ENCODE measurements around the gene SSTR4. TPM values are rescaled to one million over a fixed set of nuclear protein-coding genes. Genes with fewer than 3 reads are reported as not detected.
"Not testable (repeated sequence)": the region's sequence is repeated elsewhere in the genome, so short reads cannot be mapped to it uniquely, and the experiment has no call there.

SSTR4 gene
- polyA plus RNA-seq, 1 donor = not detected

- DNase-seq = no peak
Measured at GRCh38 chr20:23018941-23019340, 16.2 kb upstream of the SSTR4 start.

DNA sequence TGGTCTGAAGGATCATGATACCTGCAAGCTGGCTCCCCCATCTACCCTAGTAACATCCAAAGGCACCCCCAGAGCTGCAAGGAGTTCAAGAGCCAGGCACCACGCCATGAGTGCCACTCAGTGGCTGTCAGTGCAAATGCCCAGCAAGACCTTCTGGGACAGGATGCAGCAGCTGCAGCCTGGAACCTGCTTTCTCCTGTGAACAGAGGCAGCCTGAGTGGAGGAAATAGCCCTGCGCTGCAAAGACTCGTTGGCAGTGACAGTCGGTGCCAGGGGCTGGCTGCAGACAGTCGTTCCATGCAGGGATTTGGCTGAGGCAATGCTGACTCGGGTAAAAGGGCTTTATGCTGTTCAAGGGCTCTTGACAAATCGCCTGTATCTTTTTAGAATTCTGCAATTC, 15.7 kb upstream of the SSTR4 start:
- DNase-seq = no peak

DNA sequence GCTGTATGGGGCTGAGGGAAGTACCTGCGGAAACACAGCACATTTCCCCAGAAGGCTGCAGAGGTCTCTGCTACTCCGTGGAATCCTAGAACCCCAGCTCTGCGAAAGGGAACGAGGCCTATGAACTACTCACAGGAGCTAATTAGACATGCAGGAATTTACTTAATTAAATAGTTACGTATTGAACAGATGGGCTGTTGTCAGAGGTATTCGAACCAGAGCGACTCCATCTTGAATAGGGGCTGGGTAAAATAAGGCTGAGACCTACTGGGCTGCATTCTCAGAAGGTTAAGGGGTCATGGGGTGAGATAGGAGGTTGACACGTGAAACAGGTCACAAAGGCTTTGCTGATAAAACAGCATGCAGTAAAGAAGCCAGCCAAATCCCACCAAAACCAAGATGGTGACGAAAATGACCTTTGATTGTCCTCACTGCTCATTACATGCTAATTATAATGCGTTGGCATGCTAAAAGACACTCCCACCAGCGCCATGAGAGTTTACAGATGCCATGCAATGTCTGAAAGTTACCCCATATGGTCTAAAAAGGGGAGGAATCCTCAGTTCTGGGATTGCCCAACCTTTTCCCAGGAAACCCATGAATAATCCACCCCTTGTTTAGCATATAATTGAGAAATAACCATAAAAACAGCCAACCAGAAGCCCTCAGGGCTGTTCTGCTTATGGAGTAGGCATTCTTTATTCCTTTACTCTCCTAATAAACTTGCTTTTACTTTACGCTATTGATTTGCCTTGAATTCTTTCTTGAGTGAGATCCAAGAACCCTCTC, 14.7 kb upstream of the SSTR4 start:
- DNase-seq = no peak

DNA sequence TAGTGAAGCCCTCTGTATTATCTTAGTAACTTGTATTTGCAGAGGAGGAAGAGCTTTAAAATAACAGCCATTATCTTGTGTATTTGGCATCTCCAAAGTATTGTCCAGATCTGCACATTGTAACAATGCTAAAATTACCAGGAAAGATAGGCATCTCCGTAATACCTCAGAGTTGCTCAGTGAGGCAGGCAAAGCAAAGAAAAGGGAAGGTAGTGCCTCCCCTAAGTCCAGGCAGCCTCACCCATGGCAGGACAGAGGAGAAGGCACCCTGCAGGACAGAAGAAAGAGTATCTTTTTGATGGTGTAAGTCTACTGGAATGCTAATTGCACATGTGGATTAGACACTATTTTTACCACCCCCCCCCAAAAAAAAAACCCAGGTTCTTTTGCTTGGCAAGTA, 13.6 kb upstream of the SSTR4 start:
- DNase-seq = no peak

- no peak for DNase-seq
Measured at GRCh38 chr20:23021951-23022350, 13.2 kb upstream of the SSTR4 start.

- DNase-seq = no peak
Measured at GRCh38 chr20:23022849-23023248, 12.3 kb upstream of the SSTR4 start.

DNA sequence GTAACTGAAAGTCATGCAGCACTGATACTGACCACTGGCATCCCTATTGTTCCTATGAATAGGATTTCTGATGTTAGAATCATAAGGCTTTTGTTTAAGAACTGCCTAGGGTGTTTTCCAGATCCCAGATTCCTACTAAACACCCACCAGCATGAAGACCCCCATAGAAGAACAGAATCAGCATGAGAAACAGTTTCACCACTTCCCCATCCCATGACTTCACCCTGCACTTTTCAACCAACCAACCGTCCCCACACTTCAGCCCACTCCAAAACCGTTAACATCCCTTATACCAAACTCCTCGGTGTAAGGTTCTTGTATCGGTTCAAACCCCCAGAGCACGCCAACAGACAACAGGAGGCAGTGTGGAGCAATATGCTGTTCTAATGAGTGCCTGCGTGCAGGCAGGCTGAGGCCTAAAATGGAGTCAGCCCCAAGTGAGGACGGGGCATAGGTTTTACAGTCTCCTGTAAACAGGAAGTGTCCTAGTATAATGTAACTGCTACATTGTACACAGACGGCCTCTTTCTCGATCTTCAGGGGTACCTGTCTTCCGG, 11.4 kb upstream of the SSTR4 start:
- DNase-seq = no peak

DNA sequence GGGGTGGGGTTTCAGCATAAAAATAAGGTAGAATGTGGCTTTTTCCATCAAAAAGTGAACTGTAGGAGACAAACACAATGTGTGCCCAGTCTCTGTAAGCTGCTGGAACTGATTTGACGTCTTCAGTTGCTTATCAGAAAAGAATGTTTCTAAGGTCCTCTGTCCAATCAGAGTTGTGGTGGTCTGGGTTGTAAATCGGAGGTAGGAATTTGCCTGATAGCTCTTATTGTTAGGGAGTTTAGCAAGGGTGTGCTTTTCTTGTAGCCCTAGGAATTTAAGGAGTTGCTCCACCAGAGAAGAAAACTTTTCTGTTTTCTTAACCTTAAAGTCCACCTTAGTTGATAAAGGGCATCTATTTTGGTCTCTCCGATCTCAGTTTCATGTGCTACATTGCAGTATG, 10.4 kb upstream of the SSTR4 start:
- no peak for DNase-seq

- not testable (repeated sequence) for DNase-seq
Measured at GRCh38 chr20:23025503-23025902, 9.6 kb upstream of the SSTR4 start.

DNA sequence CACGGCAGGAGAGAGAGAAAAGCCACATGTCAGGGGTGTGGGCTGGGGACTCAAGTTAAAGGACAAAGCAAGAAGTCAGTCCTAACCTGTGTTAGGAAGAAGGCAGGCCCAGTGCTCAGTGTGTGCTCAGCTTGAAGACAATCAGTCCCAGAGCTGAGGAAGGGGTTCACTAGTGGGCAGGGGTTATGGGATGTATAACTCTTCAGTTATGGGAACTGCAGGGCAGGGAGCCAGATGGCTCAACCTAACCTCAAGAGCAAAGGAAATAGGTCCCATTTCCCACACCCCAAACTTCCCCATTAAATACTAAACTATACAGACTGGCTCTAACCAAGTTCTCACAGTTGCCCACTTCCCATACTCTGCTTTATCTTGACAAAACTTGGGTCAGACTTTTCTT, 7.4 kb upstream of the SSTR4 start:
- no peak for DNase-seq

- DNase-seq = no peak
Measured at GRCh38 chr20:23028392-23028791, 6.7 kb upstream of the SSTR4 start.

DNA sequence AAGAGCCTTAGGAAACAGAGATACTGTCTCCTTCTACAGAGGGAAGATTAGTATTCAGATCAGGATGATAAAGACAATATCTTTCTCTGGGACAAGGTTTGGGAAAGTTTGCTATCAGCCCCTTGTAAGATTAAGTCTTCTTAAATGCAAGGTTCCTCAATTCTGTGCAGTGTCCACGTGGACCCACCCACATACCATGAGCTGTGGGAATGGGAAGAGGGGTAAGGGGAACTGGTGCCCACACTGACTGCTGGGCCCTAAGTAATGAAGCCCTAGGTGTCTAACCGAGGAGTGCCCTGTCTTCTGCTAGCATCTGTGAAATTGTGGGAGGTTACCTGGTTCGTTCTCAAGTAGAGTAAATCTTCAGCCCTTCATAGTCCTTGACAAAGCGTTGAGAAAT, 5.8 kb upstream of the SSTR4 start:
- DNase-seq = no peak

- DNase-seq = no peak
Measured at GRCh38 chr20:23031346-23031745, 3.8 kb upstream of the SSTR4 start.

GRCh38 chr20:23032056-23032749, 2.9 kb upstream of the SSTR4 start:
- no peak for DNase-seq

- no peak for DNase-seq
Measured at GRCh38 chr20:23032750-23033078, 2.4 kb upstream of the SSTR4 start.

GRCh38 chr20:23033918-23034317, 1.2 kb upstream of the SSTR4 start:
- no peak for DNase-seq

DNA sequence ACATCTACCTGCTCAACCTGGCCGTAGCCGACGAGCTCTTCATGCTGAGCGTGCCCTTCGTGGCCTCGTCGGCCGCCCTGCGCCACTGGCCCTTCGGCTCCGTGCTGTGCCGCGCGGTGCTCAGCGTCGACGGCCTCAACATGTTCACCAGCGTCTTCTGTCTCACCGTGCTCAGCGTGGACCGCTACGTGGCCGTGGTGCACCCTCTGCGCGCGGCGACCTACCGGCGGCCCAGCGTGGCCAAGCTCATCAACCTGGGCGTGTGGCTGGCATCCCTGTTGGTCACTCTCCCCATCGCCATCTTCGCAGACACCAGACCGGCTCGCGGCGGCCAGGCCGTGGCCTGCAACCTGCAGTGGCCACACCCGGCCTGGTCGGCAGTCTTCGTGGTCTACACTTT, 619 bp downstream of the SSTR4 start:
- no peak for DNase-seq

- no peak for DNase-seq
Measured at GRCh38 chr20:23036371-23036770, 1.3 kb downstream of the SSTR4 start.

- no peak for DNase-seq
Measured at GRCh38 chr20:23037017-23037481, 1.9 kb downstream of the SSTR4 start.

DNA sequence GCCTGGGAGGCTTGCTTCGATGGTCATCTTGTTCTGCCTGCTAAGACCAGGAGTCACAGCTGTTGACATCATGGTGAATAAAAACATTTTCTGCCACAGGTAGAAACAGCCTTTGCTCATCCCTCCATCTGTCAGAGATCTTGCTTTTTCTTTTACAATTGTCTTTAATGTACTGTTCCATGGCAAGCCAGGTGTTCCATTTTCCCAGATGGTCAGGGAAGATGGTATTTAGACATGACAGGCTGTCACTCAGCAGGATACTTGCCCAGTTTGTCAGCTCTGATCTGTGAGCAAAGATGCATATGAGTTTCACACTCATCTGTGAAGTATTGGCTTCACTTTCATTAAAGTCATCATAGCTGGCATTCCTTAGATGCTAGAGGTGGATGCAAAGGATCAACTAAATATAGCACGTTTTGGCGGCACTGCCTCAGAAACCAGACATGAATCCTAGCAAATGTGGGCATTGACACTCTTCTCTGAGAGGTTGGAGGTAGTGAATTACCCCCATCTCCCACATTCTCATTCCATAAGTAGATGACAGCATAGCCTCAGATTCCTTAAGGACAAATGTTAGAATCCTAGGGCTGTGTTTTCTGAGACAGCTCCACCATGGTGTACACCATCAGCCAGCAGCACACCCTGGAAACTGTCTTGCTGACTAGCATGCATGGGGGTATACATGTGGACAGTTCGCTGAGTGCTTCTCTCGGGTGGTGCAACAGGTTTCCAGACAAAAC, 4.2 kb downstream of the SSTR4 start:
- no peak for DNase-seq

- DNase-seq = no peak
Measured at GRCh38 chr20:23039885-23040508, 4.9 kb downstream of the SSTR4 start.

DNA sequence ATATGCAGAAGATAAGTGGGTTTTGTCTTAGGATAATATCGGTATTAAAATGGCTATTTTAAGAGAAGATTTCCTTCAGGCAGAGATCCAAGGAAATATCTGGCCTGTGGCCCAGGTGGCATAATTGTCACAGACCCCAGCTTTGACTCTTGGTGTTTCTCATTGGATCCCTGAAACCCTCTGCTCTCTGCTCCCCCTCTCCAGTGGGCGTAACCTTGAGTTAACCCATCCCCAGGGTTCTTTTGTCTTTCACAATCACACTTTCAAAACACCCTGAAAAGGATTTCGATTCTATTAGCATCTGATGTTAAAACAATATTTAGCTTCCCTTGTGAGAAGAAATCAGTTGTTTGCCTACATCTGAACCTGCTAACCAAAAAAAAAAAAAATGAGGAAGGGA, 7.2 kb downstream of the SSTR4 start:
- DNase-seq = no peak

Data from left kidney (tissue), 2 donors.